ENCODE data around the gene EXOC1L. TPM values are rescaled to one million over a fixed set of nuclear protein-coding genes. Genes with fewer than 3 reads are reported as not detected.

The EXOC1L gene
- polyA plus RNA-seq, 3 donors: not detected

- Histone ChIP-seq H3K4me2 (replicated peaks; ENCODE audit: extremely low read depth, low read length, poor library complexity, severe bottlenecking) (no peak overlapping the region), H3K27ac (ENCODE audit: low read depth in 1 of 2, low read length in 2 of 2) (no peak overlapping the region), H3K9me3 (replicated peaks in 1 of 2; ENCODE audit: control insufficient read depth in 1 of 2, insufficient read depth in 1 of 2, low read length in 2 of 2) (no peaks in the 10 kb centered on the region), H3K36me3 (replicated peaks in 1 of 2; ENCODE audit: control insufficient read depth in 1 of 2, insufficient read depth in 2 of 2, low read length in 2 of 2) (no peaks in the 10 kb centered on the region), H4K20me1 (ENCODE audit: insufficient read depth, low read length) (no peaks in the 10 kb centered on the region), H3K79me2 (ENCODE audit: insufficient read depth, low read length) (no peaks in the 10 kb centered on the region), H2AFZ (ENCODE audit: insufficient read depth, low read depth, low read length, poor library complexity, severe bottlenecking) (no peak overlapping the region), H3K4me1 (ENCODE audit: control insufficient read depth in 1 of 2, insufficient read depth in 2 of 2, low read length in 2 of 2) (no peaks in the 10 kb centered on the region), H3K4me3 (replicated peaks in 1 of 3; ENCODE audit: low read depth in 2 of 3, low read length in 3 of 3) (no peak overlapping the region), H3K9ac (ENCODE audit: insufficient read depth, low read length, poor library complexity, severe bottlenecking) (no peak overlapping the region), H3K27me3 (ENCODE audit: control insufficient read depth in 2 of 2, insufficient read depth in 2 of 2, low read length in 2 of 2) (no peaks in the 10 kb centered on the region)
- H3K27me3 Mint-ChIP-seq (ENCODE audit: low read depth in 3 of 3): peaks cover 0 to 3% (median 0%) of the 10 kb centered on the region in 3 donors
- no peak for TF ChIP-seq CTCF (IDR thresholded peaks at IDR 0.05)
- H3K4me3 Mint-ChIP-seq: no peak overlapping the region
- intact Hi-C loops (cut with micrococcal nuclease): no loop called here
- no CpG with 5 or more reads among the region's 1 CpG for WGBS (ENCODE audit: insufficient coverage)
- no peak for DNase-seq
- H3K27ac Mint-ChIP-seq: no peak overlapping the region
- H3K9me3 Mint-ChIP-seq: peaks cover 0 to 5% (median 2%) of the 10 kb centered on the region in 7 donors
- H3K4me1 Mint-ChIP-seq: no peaks in the 10 kb centered on the region
- no peaks in the 10 kb centered on the region for H3K36me3 Mint-ChIP-seq
These were observed 36.0 kb upstream of the EXOC1L start for GRCh38 chr4:55783584-55783983.

GRCh38 chr4:55784747-55785146 lies 34.8 kb upstream of the EXOC1L start:
- no peak overlapping the region for H3K4me3 ChIP-seq (replicated peaks in 1 of 3; ENCODE audit: low read depth in 2 of 3, low read length in 3 of 3)
- TF ChIP-seq CTCF (IDR thresholded peaks at IDR 0.05): no peak
- no peaks in the 10 kb centered on the region for H3K9me3 ChIP-seq (replicated peaks in 1 of 2; ENCODE audit: control insufficient read depth in 1 of 2, insufficient read depth in 1 of 2, low read length in 2 of 2)
- no peak overlapping the region for H3K27ac ChIP-seq (ENCODE audit: low read depth in 1 of 2, low read length in 2 of 2)
- intact Hi-C loops (cut with micrococcal nuclease): no loop called here
- Mint-ChIP-seq H3K4me3 (no peak overlapping the region), H3K27ac (no peak overlapping the region), H3K36me3 (no peaks in the 10 kb centered on the region), H3K27me3 (ENCODE audit: low read depth in 3 of 3) (peaks cover 0 to 5% (median 1%) of the 10 kb centered on the region in 3 donors), H3K4me1 (no peaks in the 10 kb centered on the region), H3K9me3 (peaks cover 0 to 5% (median 2%) of the 10 kb centered on the region in 7 donors)
- no peaks in the 10 kb centered on the region for H3K36me3 ChIP-seq (replicated peaks in 1 of 2; ENCODE audit: control insufficient read depth in 1 of 2, insufficient read depth in 2 of 2, low read length in 2 of 2)
- H3K4me2 ChIP-seq (replicated peaks; ENCODE audit: extremely low read depth, low read length, poor library complexity, severe bottlenecking): no peak overlapping the region
- no peaks in the 10 kb centered on the region for H3K27me3 ChIP-seq (ENCODE audit: control insufficient read depth in 2 of 2, insufficient read depth in 2 of 2, low read length in 2 of 2)
- no peaks in the 10 kb centered on the region for H3K4me1 ChIP-seq (ENCODE audit: control insufficient read depth in 1 of 2, insufficient read depth in 2 of 2, low read length in 2 of 2)
- WGBS (ENCODE audit: insufficient coverage): 100% methylated on average over 1 of the region's 4 CpGs
- no peaks in the 10 kb centered on the region for H3K79me2 ChIP-seq (ENCODE audit: insufficient read depth, low read length)
- no peaks in the 10 kb centered on the region for H4K20me1 ChIP-seq (ENCODE audit: insufficient read depth, low read length)
- no peak for DNase-seq
- no peak overlapping the region for H3K9ac ChIP-seq (ENCODE audit: insufficient read depth, low read length, poor library complexity, severe bottlenecking)
- H2AFZ ChIP-seq (ENCODE audit: insufficient read depth, low read depth, low read length, poor library complexity, severe bottlenecking): no peak overlapping the region

All from CD14-positive monocyte (primary cell).